HL-60/S4 treated with phorbol 12-myristate 13-acetate at 8.2 ng/mL for 4 days and 3 days (cell line): ENCODE results near the gene CHST3.
"Not testable (repeated sequence)": the region's sequence is repeated elsewhere in the genome, so short reads cannot be mapped to it uniquely, and the experiment has no call there.

ENCODE experiments used
- in situ Hi-C: fragments of 300-500 bp; cut with MboI; formaldehyde crosslinking; loops from 2 replicates; pipeline ENCODE4 v1.15.0; 2022; ENCODE audit warnings: low sequenced_read_pairs

The CHST3 gene

GRCh38 chr10:71948496-71949067, 15.6 kb upstream of the CHST3 start:
- in situ Hi-C loops, result no loop called here

- in situ Hi-C loops, result no loop called here
Measured at GRCh38 chr10:71950683-71951082, 13.5 kb upstream of the CHST3 start.

DNA sequence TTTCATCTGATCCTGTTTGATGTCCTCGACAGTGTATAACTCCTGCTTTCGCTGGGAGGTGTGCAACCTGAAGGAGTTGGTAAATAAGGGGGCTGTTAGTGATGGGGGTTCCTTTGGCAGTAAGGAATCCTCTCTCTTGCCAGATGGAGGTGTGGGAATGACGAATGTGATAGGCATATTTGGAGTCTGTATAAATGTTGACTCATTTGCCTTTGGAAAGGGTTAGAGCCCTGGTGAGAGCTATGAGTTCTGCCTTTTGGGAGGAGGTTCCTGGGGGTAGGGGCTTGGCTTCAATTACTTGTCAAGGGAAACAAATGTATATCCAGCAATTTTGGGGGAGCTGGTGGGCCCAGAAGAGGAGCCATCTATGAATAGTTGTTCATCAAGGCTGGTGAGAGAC, 11.4 kb upstream of the CHST3 start:
- in situ Hi-C loops, result no loop called here

GRCh38 chr10:71957546-71958275, 6.5 kb upstream of the CHST3 start:
- in situ Hi-C loops, result no loop called here

DNA sequence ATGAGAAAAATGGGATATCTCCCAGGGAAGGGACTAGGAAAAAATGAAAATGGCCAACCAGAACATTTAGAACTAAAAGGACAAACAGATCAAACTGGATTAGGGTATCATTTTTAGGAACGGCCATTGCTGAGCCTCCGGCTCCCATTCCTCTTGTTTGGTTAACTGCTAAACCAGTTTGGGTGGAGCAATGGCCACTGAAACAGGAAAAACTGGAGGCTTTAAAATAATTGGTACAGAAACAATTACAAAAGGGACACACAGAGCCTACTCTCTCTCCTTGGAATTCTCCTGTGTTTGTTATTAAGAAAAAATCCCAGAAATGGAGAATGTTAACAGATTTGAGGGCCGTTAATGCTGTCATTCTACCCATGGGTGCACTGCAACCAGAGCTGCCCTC, 4.7 kb upstream of the CHST3 start:
- in situ Hi-C loops, result no loop called here

- in situ Hi-C loops, result no loop called here
Measured at GRCh38 chr10:71961831-71962230, 2.4 kb upstream of the CHST3 start.

DNA sequence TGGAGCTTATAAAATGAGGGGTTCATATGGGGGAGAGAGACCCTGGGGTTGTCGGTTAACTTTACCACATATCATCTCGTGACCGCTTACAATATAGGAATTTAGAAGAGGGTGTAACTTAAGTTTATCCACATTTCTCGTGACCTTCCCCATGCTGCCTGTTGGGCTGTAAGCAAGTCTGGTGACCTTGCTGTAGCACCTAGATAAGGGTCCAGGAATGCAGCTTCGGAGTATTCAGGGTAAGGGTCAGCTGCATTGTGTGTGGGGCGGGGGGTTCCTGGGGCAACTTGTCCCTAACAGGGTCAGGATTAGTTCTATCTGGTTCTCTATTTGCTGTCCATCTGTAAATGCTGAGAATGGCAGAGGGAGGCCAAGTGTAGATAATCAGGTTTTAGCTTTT, 1.3 kb upstream of the CHST3 start:
- in situ Hi-C loops, result no loop called here

DNA sequence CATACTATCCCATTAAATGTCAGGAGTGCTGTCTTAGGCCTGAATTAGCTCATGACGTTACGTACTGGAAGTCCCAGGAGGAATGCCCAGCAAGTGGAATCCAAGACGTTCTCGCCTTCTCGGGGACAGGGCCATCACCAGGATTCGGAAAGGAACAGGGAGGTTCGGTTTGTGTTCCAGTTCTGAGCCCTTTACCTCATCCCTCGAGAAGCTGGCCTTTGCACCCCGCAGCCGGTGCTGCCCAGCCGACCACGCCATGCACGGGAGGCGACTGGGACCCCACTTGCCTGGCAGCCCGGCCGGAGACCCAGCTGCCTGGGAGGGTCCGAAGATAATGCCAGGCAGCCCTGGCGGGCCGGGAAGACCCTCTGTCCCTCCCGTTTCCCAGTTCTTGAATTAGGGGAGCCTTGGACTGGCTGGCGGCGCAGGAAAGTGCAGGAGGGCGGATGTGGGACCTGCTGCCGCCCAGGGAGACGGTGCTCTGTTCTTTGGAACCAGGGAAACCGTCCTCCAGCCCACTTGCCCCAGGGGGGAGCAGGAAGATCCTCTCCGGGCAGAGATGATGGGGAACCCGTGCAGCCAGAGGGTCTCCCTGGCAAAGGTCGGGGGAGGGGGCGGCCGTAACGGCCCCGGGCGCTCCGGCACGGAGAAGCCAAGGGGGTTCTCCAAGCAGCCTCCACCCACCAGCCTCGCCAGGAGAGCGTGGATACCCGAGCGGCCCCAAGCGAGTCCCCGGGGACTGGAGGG, 671 bp upstream of the CHST3 start:
- in situ Hi-C loops, result no loop called here

DNA sequence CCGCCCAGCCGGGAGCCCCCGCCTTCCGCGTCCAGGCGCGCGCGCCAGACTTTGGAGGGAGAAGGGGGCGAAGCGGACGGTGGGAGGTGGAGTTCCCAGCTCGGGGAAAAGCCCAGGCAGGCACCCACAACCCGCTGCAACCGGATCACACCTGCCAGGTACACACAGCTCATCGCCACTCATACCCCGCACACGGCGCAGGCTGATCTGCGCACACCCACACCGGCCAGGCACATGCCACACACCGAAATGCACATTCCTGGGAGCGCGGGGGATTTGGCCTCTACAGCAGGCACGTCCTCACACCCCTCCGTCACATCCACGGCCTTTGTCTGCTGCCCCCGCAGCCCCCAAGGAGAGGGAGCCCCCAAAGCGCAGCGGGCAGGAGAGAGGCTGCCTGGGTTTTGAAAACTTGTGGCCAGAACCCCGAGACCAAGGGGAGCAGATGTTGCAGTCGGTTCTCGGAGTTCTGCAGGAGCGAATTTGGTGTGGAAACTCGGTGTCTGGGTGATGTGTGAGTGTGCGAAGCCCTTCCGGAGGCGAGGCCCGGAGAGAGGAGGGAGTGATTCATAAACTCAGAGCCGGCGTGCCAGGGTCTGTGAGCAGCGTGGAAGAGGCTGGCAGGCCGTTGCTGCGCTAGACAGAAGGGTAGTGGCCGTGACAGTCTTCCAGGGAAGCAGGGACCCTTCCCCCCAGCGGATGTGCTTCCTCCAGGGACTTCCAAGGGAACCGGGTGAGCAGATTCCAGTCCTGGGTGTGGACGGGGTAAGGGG, 734 bp downstream of the CHST3 start:
- in situ Hi-C loops, result no loop called here

DNA sequence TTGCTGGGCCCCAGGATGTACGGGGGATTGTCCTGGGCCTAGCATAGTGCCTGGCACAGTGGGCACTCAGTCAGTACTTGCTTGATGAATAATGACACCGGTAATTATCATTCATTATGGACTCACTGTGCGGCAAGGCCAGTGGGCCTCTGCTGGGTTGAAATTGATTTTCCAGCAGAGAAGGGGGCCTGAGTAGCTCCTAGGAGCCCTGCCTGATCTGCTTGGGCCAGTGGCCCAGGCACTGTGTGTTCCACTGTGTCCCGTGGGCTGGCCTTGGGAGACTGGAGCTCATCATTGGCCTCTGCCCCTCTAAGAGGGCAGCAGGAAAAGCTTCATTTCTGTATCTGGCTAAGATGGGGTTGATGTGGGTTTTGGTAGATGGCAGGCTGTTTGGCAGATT, 1.4 kb downstream of the CHST3 start:
- in situ Hi-C loops, result no loop called here

GRCh38 chr10:71966046-71967004, 2.1 kb downstream of the CHST3 start:
- in situ Hi-C loops, result no loop called here

GRCh38 chr10:71967958-71968357, 3.8 kb downstream of the CHST3 start:
- in situ Hi-C loops, result not testable (repeated sequence)

- in situ Hi-C loops, result no loop called here
Measured at GRCh38 chr10:71968553-71969474, 4.6 kb downstream of the CHST3 start.

DNA sequence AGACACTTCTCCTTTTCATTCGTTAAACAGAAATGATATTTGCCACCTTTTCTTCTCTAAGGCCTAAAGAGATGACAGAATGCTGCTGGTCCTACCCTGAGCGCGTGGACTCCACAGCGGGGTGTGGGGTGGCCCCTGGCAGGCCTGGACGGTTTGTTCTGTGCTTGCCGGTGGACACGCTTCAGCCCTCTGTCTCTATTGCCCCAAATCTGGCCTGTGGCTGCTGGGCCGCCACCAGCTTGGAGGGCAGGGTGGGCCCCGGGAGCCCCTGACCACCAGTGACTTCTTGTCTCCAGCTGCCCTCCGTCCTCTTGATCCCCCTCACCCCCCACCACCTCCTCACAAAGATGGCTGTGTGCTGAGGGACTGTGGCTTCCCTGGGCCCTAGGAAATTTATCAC, 5.7 kb downstream of the CHST3 start:
- in situ Hi-C loops, result no loop called here

DNA sequence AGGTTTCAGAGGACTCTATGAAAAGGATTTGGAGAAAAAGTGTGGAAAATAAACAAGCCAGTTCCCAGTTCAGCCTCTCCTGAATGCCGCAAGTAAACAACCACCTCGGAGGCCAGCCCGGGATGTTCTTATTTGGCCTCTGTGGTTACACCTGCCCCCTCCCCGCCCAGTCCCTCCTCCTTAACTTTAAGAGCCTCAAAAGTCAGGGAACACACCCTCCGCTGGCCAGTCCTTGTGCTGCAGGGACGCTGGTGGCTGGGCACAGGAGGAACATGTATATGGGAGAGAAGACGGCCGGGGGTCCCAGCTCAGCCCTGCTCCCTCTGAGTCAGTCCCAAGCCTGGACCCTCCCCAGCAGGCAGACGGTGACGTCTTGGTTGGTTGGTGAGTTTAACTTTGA, 6.1 kb downstream of the CHST3 start:
- in situ Hi-C loops, result no loop called here

DNA sequence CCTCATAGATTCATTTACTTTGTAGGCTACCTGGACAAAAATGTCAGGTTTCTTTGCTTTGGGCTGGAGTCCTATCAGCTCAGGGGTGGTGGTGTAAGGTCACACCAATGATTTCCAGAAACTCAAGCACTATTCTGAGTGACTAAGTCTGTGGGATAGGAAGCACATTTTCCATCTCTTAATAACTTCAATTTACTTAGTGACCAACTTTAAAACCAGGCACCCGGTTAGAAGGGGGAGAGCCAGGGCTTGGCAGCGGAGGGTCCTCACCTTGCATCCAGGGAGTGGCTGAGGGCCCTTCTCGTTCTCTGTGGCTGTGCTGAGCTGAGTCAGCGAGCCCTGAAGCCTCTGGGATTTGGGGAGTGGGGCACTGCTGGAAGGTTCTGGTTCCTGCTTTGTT, 6.7 kb downstream of the CHST3 start:
- in situ Hi-C loops, result no loop called here

GRCh38 chr10:71971311-71971731, 7.1 kb downstream of the CHST3 start:
- in situ Hi-C loops, result no loop called here

DNA sequence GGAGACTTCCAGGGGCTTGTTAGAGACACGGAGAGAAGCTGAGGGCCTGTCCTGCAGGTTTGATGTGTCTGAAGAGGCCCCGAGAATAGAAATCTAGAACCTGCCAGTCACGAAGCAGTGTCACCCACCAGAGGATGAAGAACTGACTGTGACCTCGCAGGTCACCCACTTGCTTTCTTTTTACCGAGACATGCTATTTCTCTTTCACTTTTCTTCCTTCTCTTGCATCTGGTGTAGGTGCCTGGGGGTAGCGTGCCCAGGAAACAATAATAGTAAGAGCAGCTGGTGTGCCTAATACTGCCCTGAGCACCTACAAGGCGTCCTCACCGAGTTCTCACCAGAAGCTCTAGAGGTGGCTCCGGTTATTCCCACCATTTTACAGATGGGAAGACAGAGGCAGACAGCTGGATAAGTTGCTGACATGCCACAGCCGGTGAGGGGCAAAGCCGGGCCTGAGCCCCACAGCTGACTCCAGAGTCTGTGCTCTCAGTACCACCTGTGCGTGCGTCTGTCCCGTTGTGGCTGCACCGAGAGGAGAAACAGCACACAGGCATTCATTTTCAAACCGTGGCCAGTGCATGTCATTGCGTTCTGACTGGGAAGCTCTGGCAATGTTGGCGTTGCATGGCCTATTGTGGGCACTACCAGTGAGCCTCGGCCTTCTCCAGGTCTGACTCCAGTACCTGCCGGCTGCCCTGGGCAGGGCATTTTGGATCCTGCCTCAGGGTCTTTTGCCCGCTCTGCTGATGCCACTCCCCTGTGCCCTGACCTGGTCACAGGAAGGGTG, 7.8 kb downstream of the CHST3 start:
- in situ Hi-C loops, result no loop called here
